Measurements from ENCODE around the gene KRT2.

GRCh38 chr12:52601671-52602070 is 50.3 kb downstream of the KRT2 start:
- TF ChIP-seq, protein P1, sequence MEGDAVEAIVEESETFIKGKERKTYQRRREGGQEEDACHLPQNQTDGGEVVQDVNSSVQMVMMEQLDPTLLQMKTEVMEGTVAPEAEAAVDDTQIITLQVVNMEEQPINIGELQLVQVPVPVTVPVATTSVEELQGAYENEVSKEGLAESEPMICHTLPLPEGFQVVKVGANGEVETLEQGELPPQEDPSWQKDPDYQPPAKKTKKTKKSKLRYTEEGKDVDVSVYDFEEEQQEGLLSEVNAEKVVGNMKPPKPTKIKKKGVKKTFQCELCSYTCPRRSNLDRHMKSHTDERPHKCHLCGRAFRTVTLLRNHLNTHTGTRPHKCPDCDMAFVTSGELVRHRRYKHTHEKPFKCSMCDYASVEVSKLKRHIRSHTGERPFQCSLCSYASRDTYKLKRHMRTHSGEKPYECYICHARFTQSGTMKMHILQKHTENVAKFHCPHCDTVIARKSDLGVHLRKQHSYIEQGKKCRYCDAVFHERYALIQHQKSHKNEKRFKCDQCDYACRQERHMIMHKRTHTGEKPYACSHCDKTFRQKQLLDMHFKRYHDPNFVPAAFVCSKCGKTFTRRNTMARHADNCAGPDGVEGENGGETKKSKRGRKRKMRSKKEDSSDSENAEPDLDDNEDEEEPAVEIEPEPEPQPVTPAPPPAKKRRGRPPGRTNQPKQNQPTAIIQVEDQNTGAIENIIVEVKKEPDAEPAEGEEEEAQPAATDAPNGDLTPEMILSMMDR (IDR thresholded peaks at IDR 0.05), result no peak
- no peak for TF ChIP-seq ATF2 (CRISPR knock-in tag; IDR thresholded peaks at IDR 0.05; ENCODE audit: borderline replicate concordance, low read depth)
